GM10266 (cell line): ENCODE data around the gene GPR82.
A peak's percentile ranks its signal among the peaks of the same experiment; 100 is the strongest.
"Not testable (repeated sequence)": the region's sequence is repeated elsewhere in the genome, so short reads cannot be mapped to it uniquely, and the experiment has no call there.

Experiments
- DNase-seq: peaks from one replicate; pipeline ENCODE4 v3.0.0; 2012; ENCODE audit errors: extremely low spot score
- TF ChIP-seq, protein P1 (sequence below): IDR thresholded peaks from 2 replicates; pipeline ENCODE4 v1.5.1; 2012; ENCODE audit warnings: mild to moderate bottlenecking, low read depth; ENCODE audit not compliant: control insufficient read depth, insufficient read depth; ENCODE audit errors: missing control alignments

The GPR82 gene

DNA sequence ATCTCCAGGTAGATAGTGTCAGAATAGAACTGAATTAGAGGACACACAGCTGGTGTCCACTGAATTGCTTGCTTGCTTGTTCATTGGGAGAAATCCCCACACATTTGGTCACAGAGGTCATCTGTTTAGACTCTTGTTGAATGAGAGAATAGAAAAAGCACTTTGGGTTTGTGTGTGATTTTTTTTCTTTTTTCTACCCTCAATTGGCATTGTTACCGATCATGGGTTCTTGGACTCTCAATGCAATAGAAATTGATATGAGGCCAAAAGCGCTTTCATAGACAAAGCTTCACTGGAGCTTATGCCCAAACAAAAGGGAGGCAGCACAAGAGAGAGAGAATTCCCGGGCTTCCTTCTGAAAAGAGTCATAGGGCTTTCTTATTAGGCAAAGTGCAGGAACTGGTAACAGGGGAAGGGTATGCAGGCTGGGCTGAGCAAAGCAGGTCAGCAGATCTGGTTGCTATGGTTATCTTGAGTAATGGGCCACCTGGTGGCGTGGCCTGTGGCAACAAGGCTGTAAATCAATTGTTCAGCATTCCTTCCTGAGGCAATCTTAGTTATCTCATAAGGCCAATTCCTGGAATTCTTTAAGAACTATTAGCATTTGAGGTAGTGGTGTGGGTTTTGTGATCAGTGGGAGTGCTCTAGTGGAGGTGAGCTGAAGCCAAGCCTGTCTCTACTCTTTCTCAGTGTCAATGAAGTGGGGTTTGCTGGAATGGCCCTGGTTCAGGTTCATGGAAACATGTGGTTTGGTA lies 5.3 kb upstream of the GPR82 start:
- no peak for DNase-seq
- TF ChIP-seq, protein P1, sequence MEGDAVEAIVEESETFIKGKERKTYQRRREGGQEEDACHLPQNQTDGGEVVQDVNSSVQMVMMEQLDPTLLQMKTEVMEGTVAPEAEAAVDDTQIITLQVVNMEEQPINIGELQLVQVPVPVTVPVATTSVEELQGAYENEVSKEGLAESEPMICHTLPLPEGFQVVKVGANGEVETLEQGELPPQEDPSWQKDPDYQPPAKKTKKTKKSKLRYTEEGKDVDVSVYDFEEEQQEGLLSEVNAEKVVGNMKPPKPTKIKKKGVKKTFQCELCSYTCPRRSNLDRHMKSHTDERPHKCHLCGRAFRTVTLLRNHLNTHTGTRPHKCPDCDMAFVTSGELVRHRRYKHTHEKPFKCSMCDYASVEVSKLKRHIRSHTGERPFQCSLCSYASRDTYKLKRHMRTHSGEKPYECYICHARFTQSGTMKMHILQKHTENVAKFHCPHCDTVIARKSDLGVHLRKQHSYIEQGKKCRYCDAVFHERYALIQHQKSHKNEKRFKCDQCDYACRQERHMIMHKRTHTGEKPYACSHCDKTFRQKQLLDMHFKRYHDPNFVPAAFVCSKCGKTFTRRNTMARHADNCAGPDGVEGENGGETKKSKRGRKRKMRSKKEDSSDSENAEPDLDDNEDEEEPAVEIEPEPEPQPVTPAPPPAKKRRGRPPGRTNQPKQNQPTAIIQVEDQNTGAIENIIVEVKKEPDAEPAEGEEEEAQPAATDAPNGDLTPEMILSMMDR = no peak

DNA sequence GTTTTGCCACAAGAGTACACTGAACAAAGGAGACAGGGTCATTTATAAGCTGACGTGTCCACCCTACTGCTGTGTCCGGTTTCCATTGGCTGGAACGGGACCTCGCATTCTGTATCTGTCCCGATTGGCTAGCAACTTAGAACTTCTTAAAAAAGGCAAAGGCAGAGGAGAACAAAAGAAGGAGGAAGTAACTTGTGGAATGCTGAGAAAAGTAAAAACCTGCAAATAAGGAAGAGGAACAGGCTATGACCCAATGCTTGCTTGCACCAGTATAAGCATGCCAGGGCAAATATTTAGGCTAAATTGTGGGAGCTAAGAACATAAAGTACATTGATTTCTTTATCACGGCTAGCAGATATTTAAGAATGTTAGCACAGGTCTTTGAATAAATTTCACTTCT lies 4.4 kb upstream of the GPR82 start:
- DNase-seq = not testable (repeated sequence)

DNA sequence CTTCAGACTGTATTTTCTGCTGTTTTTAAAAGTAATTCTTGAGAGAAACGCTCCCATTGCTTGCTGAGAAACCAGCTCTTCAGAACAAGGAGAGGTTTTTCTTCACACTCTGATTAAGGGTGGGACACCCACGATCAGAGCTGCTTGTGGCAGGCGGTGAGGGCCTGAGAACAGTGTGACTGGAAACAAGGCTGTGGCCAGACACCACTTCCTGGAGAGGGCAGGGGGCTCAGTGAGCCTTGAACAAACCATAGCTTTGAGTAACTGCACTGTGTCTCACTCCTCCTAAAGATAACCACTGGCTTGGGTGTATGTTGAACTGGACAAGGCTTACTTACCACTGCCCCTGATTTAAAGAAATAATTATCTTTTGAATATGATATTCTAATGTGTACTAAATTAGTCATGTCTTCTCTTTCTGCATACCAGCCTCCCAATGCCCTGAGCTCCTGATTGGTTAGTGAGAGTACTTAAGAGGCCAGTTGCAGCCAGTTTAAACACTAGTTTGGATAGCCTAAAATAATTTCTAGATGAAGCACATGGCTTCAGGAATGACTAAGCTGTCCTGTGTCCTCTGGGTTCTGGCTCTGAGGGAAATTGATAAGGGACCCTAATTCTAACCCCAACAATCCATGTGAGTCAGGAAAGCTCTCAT lies 3.7 kb upstream of the GPR82 start:
- DNase-seq = peak; percentile 3

DNA sequence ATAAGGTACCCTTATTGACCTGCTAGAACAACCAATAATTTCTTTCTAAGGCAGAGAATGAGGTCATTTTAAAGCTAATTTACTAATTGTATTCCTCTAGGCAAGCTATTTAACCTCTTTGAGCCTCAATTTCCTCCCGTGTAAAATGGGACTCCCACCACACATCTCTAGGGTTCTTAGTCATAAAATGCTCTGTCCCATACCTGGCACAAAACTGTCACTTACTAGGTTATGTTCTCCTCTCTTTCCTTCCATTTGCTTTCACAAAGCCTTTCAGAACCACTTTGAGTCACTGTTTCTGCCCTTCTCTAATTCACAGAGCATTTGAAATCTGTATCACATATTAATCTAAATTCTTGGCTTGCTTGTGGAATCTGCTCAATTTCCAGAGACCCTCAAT lies 2.4 kb upstream of the GPR82 start:
- TF ChIP-seq, protein P1 = no peak
- DNase-seq = no peak

More for the DNA sequence above, 3.7 kb upstream of the GPR82 start:
- TF ChIP-seq, protein P1 = no peak

DNA sequence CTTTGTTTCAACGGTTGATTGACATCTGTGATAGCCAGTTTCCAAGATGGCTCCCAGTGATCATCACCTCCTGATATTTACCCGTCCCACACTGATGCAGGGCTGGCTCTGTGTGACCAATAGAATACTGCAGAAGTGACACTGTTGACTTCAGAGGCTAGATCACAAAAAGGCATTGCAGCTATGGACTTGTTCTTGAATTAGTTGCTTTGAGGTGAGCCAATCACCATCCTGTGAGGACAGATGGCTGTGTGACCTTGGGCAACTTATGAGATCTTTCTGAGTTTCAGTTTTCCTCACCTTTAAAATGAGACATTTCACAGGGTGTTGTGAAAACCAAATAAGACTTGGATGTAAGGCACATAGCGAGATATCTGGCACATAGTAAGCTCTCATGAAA lies 1.8 kb upstream of the GPR82 start:
- TF ChIP-seq, protein P1 = no peak

DNA sequence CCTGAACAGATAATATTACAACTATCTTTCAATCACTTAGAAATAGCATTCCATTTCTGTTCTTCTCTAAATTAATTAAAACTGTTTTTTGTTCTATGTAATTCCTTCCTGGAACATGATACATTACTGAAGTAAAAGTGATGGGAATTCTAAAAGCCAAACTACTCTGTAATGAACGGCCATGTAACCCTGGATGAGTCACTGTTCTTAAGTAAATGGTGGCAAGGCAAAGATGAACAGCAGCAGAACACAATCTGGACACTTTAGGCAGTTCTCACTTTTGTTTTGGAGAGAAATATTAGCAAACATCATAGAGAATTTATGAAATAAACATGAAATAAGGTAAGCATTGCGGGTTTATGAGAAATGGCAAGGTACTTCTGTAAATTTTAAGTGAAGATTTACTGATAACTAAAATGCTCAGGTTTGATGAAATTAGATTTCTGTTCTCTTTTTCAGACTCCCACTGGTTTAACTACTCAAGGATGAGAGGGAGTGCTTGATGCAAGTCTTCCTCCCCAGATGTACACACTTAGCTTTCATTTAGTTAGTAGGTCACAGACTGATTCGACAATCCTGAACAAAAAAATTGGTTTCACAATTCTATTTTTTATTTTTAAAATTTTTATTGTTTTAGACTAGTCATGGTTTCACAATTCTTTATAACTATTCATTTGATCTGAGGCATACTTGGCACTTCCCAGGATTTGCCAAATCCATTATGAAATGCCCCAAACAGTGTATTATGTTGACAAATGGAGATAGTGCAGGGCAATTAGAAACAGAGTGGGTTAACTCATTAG lies 964 bp upstream of the GPR82 start:
- no peak for DNase-seq
- TF ChIP-seq, protein P1 = no peak

More for the DNA sequence above, 1.8 kb upstream of the GPR82 start:
- no peak for DNase-seq

DNA sequence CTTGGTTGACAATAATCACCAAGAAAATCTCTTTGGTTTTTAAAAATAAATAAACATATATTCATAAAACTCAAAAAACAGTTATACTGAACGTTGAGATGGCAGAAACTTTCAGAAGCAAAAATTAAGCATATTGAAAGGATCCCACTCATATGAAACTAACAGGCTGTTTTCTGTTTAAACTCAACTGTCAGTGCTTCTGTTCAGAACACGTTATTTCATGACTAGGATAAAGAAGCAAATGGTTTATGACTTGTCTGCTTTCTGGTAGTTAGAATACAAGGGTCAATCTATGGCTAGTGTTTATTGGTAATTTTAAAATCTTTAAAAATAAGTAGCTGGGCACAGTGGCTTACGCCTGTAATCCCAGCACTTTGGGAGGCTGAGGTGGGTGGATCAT lies 4.1 kb downstream of the GPR82 start:
- TF ChIP-seq, protein P1 = no peak
- no peak for DNase-seq
